ENCODE measurements around the gene SULT1B1.

The SULT1B1 gene

DNA sequence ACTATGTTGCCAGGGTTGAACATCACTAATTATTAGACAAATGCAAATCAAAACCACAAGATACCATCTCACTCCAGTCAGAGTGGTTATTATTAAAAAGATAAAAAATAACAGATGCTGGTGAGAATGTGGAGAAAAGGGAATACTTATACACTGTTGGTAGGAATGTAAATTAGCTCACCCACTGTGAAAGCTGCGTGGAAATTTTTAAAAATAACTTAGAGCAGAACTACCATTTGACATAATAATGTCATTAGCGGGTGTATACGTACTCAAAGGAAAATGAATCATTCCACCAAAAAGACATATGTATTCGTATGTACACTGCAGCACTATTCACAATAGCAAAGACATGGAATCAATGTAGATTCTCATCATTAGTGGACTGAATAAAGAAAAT lies 58.7 kb downstream of the SULT1B1 start:
- DNase-seq (ENCODE audit: low read depth in 3 of 3, low spot score in 1 of 3), result no peak

GRCh38 chr4:69697536-69698242 lies 62.7 kb downstream of the SULT1B1 start:
- no peak for DNase-seq (ENCODE audit: low read depth in 3 of 3, low spot score in 1 of 3)

GRCh38 chr4:69689599-69689998 lies 70.8 kb downstream of the SULT1B1 start:
- no peak for DNase-seq (ENCODE audit: low read depth in 3 of 3, low spot score in 1 of 3)

- DNase-seq (ENCODE audit: low read depth in 3 of 3, low spot score in 1 of 3), result no peak
Observed at GRCh38 chr4:69684804-69685203, 75.6 kb downstream of the SULT1B1 start.

Data from stimulated activated CD4-positive, alpha-beta T cell treated with anti-CD3 and anti-CD28 coated beads, TNF-alpha, amount 100 ng/mL, for 1 hour (primary cell).